Keratinocyte (primary cell): Measurements from ENCODE around the gene ERBB3.

Source experiments
- EZH2 ChIP-seq: IDR thresholded peaks from one replicate; pipeline ENCODE4 v1.6.1; 2012; ENCODE audit warnings: inconsistent platforms, mild to moderate bottlenecking, low read length, moderate library complexity
- TF ChIP-seq, protein P1 (sequence below), 3 experiments: IDR thresholded peaks in 1 of 3; conservative IDR thresholded peaks in 1 of 3; optimal IDR thresholded peaks in 1 of 3; 2 replicates in 2 of 3; 3 replicates in 1 of 3; pipeline versions ENCODE3 to v1.5.1; 2011; ENCODE audit warnings: low read length in 3 of 3, mild to moderate bottlenecking in 3 of 3, moderate library complexity in 2 of 3, control low read depth in 1 of 3, inconsistent platforms in 1 of 3; ENCODE audit not compliant: insufficient read depth in 2 of 3; ENCODE audit errors: extremely low read depth in 1 of 3

GRCh38 chr12:56037161-56037560 is 42.8 kb upstream of the ERBB3 start:
- no peak for TF ChIP-seq EZH2
- TF ChIP-seq, protein P1, sequence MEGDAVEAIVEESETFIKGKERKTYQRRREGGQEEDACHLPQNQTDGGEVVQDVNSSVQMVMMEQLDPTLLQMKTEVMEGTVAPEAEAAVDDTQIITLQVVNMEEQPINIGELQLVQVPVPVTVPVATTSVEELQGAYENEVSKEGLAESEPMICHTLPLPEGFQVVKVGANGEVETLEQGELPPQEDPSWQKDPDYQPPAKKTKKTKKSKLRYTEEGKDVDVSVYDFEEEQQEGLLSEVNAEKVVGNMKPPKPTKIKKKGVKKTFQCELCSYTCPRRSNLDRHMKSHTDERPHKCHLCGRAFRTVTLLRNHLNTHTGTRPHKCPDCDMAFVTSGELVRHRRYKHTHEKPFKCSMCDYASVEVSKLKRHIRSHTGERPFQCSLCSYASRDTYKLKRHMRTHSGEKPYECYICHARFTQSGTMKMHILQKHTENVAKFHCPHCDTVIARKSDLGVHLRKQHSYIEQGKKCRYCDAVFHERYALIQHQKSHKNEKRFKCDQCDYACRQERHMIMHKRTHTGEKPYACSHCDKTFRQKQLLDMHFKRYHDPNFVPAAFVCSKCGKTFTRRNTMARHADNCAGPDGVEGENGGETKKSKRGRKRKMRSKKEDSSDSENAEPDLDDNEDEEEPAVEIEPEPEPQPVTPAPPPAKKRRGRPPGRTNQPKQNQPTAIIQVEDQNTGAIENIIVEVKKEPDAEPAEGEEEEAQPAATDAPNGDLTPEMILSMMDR (optimal IDR thresholded peaks at IDR 0.05 in 1 of 3, IDR thresholded peaks at IDR 0.05 in 1 of 3, conservative IDR thresholded peaks at IDR 0.05 in 1 of 3; ENCODE audit: extremely low read depth in 1 of 3, insufficient read depth in 2 of 3, low read length in 3 of 3): no peak
